ENCODE measurements around the gene AFP. TPM values are rescaled to one million over a fixed set of nuclear protein-coding genes. Genes with fewer than 3 reads are reported as not detected.

AFP gene
- polyA plus RNA-seq, 3 donors: not detected

DNA sequence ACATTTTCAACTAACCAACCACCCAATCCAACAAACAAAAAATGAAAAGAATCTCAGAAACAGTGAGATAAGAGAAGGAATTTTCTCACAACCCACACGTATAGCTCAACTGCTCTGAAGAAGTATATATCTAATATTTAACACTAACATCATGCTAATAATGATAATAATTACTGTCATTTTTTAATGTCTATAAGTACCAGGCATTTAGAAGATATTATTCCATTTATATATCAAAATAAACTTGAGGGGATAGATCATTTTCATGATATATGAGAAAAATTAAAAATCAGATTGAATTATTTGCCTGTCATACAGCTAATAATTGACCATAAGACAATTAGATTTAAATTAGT is 4.2 kb upstream of the AFP start:
- Histone ChIP-seq H3K4me2 (replicated peaks; ENCODE audit: extremely low read depth, low read length, poor library complexity, severe bottlenecking) (no peak overlapping the region), H3K79me2 (ENCODE audit: insufficient read depth, low read length) (no peaks in the 10 kb centered on the region), H3K27me3 (ENCODE audit: control insufficient read depth in 2 of 2, insufficient read depth in 2 of 2, low read length in 2 of 2) (no peaks in the 10 kb centered on the region), H2AFZ (ENCODE audit: insufficient read depth, low read depth, low read length, poor library complexity, severe bottlenecking) (no peak overlapping the region), H4K20me1 (ENCODE audit: insufficient read depth, low read length) (no peaks in the 10 kb centered on the region), H3K9me3 (replicated peaks in 1 of 2; ENCODE audit: control insufficient read depth in 1 of 2, insufficient read depth in 1 of 2, low read length in 2 of 2) (no peaks in the 10 kb centered on the region), H3K27ac (ENCODE audit: low read depth in 1 of 2, low read length in 2 of 2) (no peak overlapping the region), H3K9ac (ENCODE audit: insufficient read depth, low read length, poor library complexity, severe bottlenecking) (no peak overlapping the region), H3K36me3 (replicated peaks in 1 of 2; ENCODE audit: control insufficient read depth in 1 of 2, insufficient read depth in 2 of 2, low read length in 2 of 2) (no peaks in the 10 kb centered on the region), H3K4me1 (ENCODE audit: control insufficient read depth in 1 of 2, insufficient read depth in 2 of 2, low read length in 2 of 2) (no peaks in the 10 kb centered on the region), H3K4me3 (replicated peaks in 1 of 3; ENCODE audit: low read depth in 2 of 3, low read length in 3 of 3) (no peak overlapping the region)
- intact Hi-C loops (cut with micrococcal nuclease): no loop called here
- Mint-ChIP-seq H3K27me3 (ENCODE audit: low read depth in 3 of 3) (peaks cover 0 to 2% (median 0%) of the 10 kb centered on the region in 3 donors), H3K4me3 (no peak overlapping the region), H3K4me1 (no peaks in the 10 kb centered on the region), H3K27ac (no peak overlapping the region), H3K9me3 (no peaks in the 10 kb centered on the region), H3K36me3 (no peaks in the 10 kb centered on the region)
- no peak for TF ChIP-seq CTCF (IDR thresholded peaks at IDR 0.05)
- no CpG with 5 or more reads among the region's 1 CpG for WGBS (ENCODE audit: insufficient coverage)
- no peak for DNase-seq

GRCh38 chr4:73432169-73433000 is 3.6 kb upstream of the AFP start:
- Histone ChIP-seq H3K9me3 (replicated peaks in 1 of 2; ENCODE audit: control insufficient read depth in 1 of 2, insufficient read depth in 1 of 2, low read length in 2 of 2) (no peaks in the 10 kb centered on the region), H4K20me1 (ENCODE audit: insufficient read depth, low read length) (no peaks in the 10 kb centered on the region), H3K79me2 (ENCODE audit: insufficient read depth, low read length) (no peaks in the 10 kb centered on the region), H3K4me2 (replicated peaks; ENCODE audit: extremely low read depth, low read length, poor library complexity, severe bottlenecking) (no peak overlapping the region), H3K27me3 (ENCODE audit: control insufficient read depth in 2 of 2, insufficient read depth in 2 of 2, low read length in 2 of 2) (no peaks in the 10 kb centered on the region), H3K27ac (ENCODE audit: low read depth in 1 of 2, low read length in 2 of 2) (no peak overlapping the region), H2AFZ (ENCODE audit: insufficient read depth, low read depth, low read length, poor library complexity, severe bottlenecking) (no peak overlapping the region), H3K36me3 (replicated peaks in 1 of 2; ENCODE audit: control insufficient read depth in 1 of 2, insufficient read depth in 2 of 2, low read length in 2 of 2) (no peaks in the 10 kb centered on the region), H3K4me3 (replicated peaks in 1 of 3; ENCODE audit: low read depth in 2 of 3, low read length in 3 of 3) (no peak overlapping the region), H3K9ac (ENCODE audit: insufficient read depth, low read length, poor library complexity, severe bottlenecking) (no peak overlapping the region), H3K4me1 (ENCODE audit: control insufficient read depth in 1 of 2, insufficient read depth in 2 of 2, low read length in 2 of 2) (no peaks in the 10 kb centered on the region)
- no peaks in the 10 kb centered on the region for H3K9me3 Mint-ChIP-seq
- H3K36me3 Mint-ChIP-seq: no peaks in the 10 kb centered on the region
- peaks cover 0 to 2% (median 0%) of the 10 kb centered on the region in 3 donors for H3K27me3 Mint-ChIP-seq (ENCODE audit: low read depth in 3 of 3)
- no CpG with 5 or more reads among the region's 5 CpGs for WGBS (ENCODE audit: insufficient coverage)
- H3K4me3 Mint-ChIP-seq: no peak overlapping the region
- no peak overlapping the region for H3K27ac Mint-ChIP-seq
- H3K4me1 Mint-ChIP-seq: no peaks in the 10 kb centered on the region
- no peak for DNase-seq
- intact Hi-C loops (cut with micrococcal nuclease): no loop called here
- TF ChIP-seq CTCF (IDR thresholded peaks at IDR 0.05): no peak

All from CD14-positive monocyte (primary cell).